A673 (cell line): ENCODE measurements around the gene SH3GL2. TPM values are rescaled to one million over a fixed set of nuclear protein-coding genes. Genes with fewer than 3 reads are reported as not detected.

Experiments
- BruUV-seq: library from RNA; stranded (reverse); fragments of 400-500 nt; replicated peaks from 2 replicates; lab custom pipeline; 2021; lab: Mats Ljungman, UMichigan
- CTCF ChIA-PET: fragments of 300-600 bp; sonication (Branson Sonifier 250); formaldehyde crosslinking; loops from one replicate; lab custom pipeline; 2022; ENCODE audit warnings: antibody characterized with exemption; lab: Charles Lee
- POLR2A ChIA-PET: fragments of 300-600 bp; sonication (Branson Sonifier 250); formaldehyde crosslinking; loops from one replicate; lab custom pipeline; 2022; ENCODE audit warnings: antibody characterized with exemption; ENCODE audit not compliant: low non-redundant PET; lab: Charles Lee
- DNase-seq: peaks from one replicate; pipeline ENCODE4 v3.0.0-alpha.2; 2015; ENCODE audit warnings: low spot score
- H3K27ac ChIP-seq: fragments of 200-600 bp; sonication (generic); 2 replicates; pipeline ENCODE4 v1.5.1; 2016; ENCODE audit warnings: mixed run types, low read depth, mild to moderate bottlenecking, mixed read lengths, antibody characterized with exemption, low read length; ENCODE audit not compliant: poor library complexity, severe bottlenecking
- H3K27me3 ChIP-seq: fragments of 200-600 bp; sonication (generic); replicated peaks from 2 replicates; pipeline ENCODE4 v1.6.1; 2017; ENCODE audit warnings: mixed run types, low read depth, mild to moderate bottlenecking, mixed read lengths, antibody characterized with exemption, low read length; ENCODE audit not compliant: insufficient read depth, poor library complexity
- H3K36me3 ChIP-seq: fragments of 200-600 bp; sonication (generic); 2 replicates; pipeline ENCODE4 v1.6.1; 2016; ENCODE audit warnings: mixed run types, mild to moderate bottlenecking, mixed read lengths, antibody characterized with exemption, low read length; ENCODE audit not compliant: insufficient read depth, poor library complexity, severe bottlenecking
- H3K4me1 ChIP-seq: fragments of 200-600 bp; sonication (generic); 2 replicates; pipeline ENCODE4 v1.6.1; 2017; ENCODE audit warnings: mixed run types, mild to moderate bottlenecking, mixed read lengths, antibody characterized with exemption, low read length; ENCODE audit not compliant: insufficient read depth, poor library complexity, severe bottlenecking
- H3K4me3 ChIP-seq: fragments of 200-600 bp; sonication (generic); 2 replicates; pipeline ENCODE4 v1.5.1; 2016; ENCODE audit warnings: low read depth, mixed run types, mild to moderate bottlenecking, mixed read lengths, low read length; ENCODE audit not compliant: poor library complexity, severe bottlenecking
- H3K9me3 ChIP-seq: fragments of 200-600 bp; sonication (generic); 2 replicates; pipeline ENCODE4 v1.6.1; 2016; ENCODE audit warnings: mixed run types, low read depth, mild to moderate bottlenecking, mixed read lengths, antibody characterized with exemption, low read length; ENCODE audit not compliant: poor library complexity, severe bottlenecking
- EZH2 ChIP-seq: fragments of 200-600 bp; sonication (generic); IDR thresholded peaks from 2 replicates; pipeline ENCODE4 v1.6.1; 2017; ENCODE audit warnings: borderline replicate concordance, low read depth, mild to moderate bottlenecking, mixed read lengths, antibody characterized with exemption, low read length; ENCODE audit not compliant: poor library complexity, severe bottlenecking
- intact Hi-C: fragments of 100-400 bp; cut with micrococcal nuclease; formaldehyde crosslinking; loops from one replicate; pipeline ENCODE4 v1.10.0; 2022; ENCODE audit not compliant: unreplicated experiment
- total RNA-seq: library from RNA; stranded (reverse); gene quantifications from 2 replicates; pipeline ENCODE4 v1.2.3, GENCODE V29; 2021
- TF ChIP-seq, protein P1 (sequence below): fragments of 300-800, 200-600 bp; sonication (generic); conservative IDR thresholded peaks from 2 replicates; pipeline ENCODE4 v1.5.1; 2017; ENCODE audit warnings: low read depth, mild to moderate bottlenecking, antibody characterized with exemption, low read length, moderate library complexity, mixed read lengths

Gene SH3GL2
- total RNA-seq, 1 experiment from 2014 or later = not detected

DNA sequence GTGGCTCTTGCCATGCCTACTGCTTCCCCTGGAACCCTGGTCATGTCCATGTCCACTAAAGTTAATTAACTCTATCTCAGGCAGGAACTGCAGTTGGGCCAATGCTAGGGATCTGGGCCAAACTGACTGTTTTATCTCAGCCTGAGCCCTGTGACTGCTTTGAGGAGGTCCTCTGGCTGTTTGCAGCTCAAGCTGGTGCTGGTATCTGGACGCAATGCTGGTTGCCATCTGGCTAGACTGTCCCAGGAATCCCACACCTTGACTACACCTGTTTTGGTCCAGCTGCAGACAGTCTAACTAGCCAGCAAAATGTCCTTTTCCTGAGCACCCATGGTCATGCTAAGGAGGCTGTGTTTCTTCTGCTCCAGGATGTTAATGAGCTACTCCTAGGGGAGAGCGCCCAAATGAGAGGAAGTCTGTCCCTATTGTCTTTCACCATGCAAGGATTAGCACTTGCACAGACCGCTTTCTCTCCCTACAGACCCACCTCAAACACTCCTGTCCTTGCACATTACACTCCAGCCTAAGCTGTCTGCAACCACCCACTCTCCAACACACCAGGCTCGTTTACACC is 251.0 kb downstream of the SH3GL2 start:
- Histone ChIP-seq H3K4me1 (no peaks in the 10 kb centered on the region), H3K4me3 (no peak overlapping the region), H3K27me3 (no peaks in the 10 kb centered on the region), H3K9me3 (no peaks in the 10 kb centered on the region), H3K27ac (no peak overlapping the region), H3K36me3 (no peaks in the 10 kb centered on the region)
- ChIA-PET CTCF (no interaction called here), POLR2A (no interaction called here)
- intact Hi-C loops = no loop called here
- no TSS peak for BruUV-seq
- no peak for TF ChIP-seq EZH2
- no peak for DNase-seq

DNA sequence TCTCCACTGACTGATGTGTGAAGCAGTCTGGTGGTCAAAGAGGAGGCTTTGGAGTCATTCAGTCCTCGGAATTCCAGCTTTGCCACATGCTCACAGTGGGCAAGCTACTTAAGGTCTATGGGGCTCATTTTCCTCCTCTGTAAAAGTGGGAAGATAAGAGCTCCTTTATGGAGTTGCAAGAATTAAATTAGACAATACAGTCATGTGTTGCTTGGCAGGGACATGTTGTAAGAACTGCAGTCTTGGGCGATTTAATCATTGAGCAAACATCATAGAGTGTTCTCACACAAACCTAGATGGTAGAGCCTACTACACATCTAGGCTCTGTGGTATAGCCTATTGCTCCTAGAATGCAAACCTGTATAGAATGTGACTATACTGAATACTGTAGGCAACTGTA is 253.9 kb downstream of the SH3GL2 start:
- TF ChIP-seq, protein P1, sequence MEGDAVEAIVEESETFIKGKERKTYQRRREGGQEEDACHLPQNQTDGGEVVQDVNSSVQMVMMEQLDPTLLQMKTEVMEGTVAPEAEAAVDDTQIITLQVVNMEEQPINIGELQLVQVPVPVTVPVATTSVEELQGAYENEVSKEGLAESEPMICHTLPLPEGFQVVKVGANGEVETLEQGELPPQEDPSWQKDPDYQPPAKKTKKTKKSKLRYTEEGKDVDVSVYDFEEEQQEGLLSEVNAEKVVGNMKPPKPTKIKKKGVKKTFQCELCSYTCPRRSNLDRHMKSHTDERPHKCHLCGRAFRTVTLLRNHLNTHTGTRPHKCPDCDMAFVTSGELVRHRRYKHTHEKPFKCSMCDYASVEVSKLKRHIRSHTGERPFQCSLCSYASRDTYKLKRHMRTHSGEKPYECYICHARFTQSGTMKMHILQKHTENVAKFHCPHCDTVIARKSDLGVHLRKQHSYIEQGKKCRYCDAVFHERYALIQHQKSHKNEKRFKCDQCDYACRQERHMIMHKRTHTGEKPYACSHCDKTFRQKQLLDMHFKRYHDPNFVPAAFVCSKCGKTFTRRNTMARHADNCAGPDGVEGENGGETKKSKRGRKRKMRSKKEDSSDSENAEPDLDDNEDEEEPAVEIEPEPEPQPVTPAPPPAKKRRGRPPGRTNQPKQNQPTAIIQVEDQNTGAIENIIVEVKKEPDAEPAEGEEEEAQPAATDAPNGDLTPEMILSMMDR = no peak
- TF ChIP-seq EZH2 = no peak
- Histone ChIP-seq H3K27me3 (no peaks in the 10 kb centered on the region), H3K4me1 (no peaks in the 10 kb centered on the region), H3K36me3 (no peaks in the 10 kb centered on the region), H3K27ac (no peak overlapping the region), H3K4me3 (no peak overlapping the region), H3K9me3 (no peaks in the 10 kb centered on the region)
- BruUV-seq = no TSS peak
- intact Hi-C loops = no loop called here
- CTCF ChIA-PET = no interaction called here
- POLR2A ChIA-PET = no interaction called here
- DNase-seq = no peak

DNA sequence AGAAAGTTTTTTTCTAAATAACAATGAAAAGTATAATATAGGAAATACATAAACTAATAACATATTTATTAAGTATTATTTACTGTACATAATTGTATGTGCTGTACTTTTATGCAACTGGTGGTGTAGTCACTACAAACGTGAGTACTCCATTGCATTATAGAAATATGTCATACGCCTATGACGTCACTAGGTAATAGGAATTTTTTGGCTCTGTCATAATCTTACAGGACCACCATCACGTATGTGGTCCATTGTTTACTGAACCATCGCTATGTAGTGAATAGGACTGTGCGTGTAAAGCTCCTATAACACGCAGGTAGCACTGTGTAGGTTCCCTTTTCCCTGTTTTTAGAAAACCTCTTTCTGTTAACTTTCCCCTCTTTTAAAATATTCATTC is 255.0 kb downstream of the SH3GL2 start:
- Histone ChIP-seq H3K27ac (no peak overlapping the region), H3K27me3 (no peaks in the 10 kb centered on the region), H3K4me1 (no peaks in the 10 kb centered on the region), H3K36me3 (no peaks in the 10 kb centered on the region), H3K4me3 (no peak overlapping the region), H3K9me3 (no peaks in the 10 kb centered on the region)
- no TSS peak for BruUV-seq
- intact Hi-C loops = no loop called here
- no peak for DNase-seq
- CTCF ChIA-PET = no interaction called here
- POLR2A ChIA-PET = no interaction called here
- TF ChIP-seq, protein P1 = no peak
- no peak for TF ChIP-seq EZH2

DNA sequence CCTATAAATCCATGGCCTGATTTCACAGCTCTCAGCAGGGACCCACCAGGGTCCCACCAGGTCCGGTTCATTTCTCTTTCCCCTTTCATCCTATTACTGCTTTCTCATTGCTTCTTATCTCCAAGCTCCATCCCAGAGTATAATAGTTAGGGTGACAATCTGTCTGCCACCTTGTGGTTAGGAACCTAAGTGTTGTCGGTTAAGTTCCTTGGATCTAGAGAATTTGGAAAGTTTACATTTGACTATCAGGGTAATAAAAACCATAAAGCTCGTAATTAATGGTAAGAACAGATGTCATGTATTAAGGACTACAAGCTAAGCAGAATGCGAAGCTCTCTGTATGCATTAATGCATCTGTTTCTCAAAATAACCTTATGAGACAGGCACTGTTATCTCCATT is 259.1 kb downstream of the SH3GL2 start:
- DNase-seq = peak; percentile 1
- POLR2A ChIA-PET = no interaction called here
- no peaks in the 10 kb centered on the region for H3K27me3 ChIP-seq
- no peaks in the 10 kb centered on the region for H3K4me1 ChIP-seq
- H3K27ac ChIP-seq = no peak overlapping the region
- BruUV-seq = no TSS peak
- no peaks in the 10 kb centered on the region for H3K9me3 ChIP-seq
- no peak for TF ChIP-seq EZH2
- TF ChIP-seq, protein P1 = no peak
- CTCF ChIA-PET = no interaction called here
- H3K36me3 ChIP-seq = no peaks in the 10 kb centered on the region
- no peak overlapping the region for H3K4me3 ChIP-seq
- intact Hi-C loops = no loop called here
